K562 (cell line): ENCODE data around the gene GPR148. TPM values are rescaled to one million over a fixed set of nuclear protein-coding genes. Genes with fewer than 3 reads are reported as not detected.

ENCODE experiments used
- ATAC-seq: fragments of 200-7000 bp; cut with Tn5 transposase; 3 replicates; pipeline ENCODE4 v1.9.1; 2020; ENCODE audit warnings: moderate library complexity
- BruUV-seq: library from RNA; stranded (reverse); fragments of 400-500 nt; replicated peaks from 2 replicates; lab custom pipeline; 2021; lab: Mats Ljungman, UMichigan
- CTCF ChIA-PET: fragments of 300-600 bp; formaldehyde crosslinking; extraction: SDS; loops from one replicate; lab custom pipeline; 2021; ENCODE audit warnings: low intra/inter-chr PET ratio; lab: Yijun Ruan, JAX
- POLR2A ChIA-PET: fragments of 300-600, 350-650 bp; sonication (Branson Sonifier 250); formaldehyde crosslinking; extraction: SDS; loops from one replicate; lab custom pipeline; 2021; ENCODE audit warnings: antibody characterized with exemption, inconsistent platforms; lab: Yijun Ruan, JAX
- DNase-seq, 4 experiments: peaks; one replicate each; pipeline versions ENCODE4 v3.0.0 to v3.0.0-alpha.2; 2011 to 2018; ENCODE audit warnings: low spot score in 3 of 4, mixed read lengths in 3 of 4; ENCODE audit errors: extremely low read depth in 1 of 4
- FAIRE-seq: peaks from 2 replicates; lab custom pipeline; 2011; peaks lifted over from hg19 to GRCh38; lab: Jason Lieb, UNC
- H2AFZ ChIP-seq: 2 replicates; pipeline ENCODE4 v1.6.0; 2011; ENCODE audit warnings: low read depth, low read length, control low read depth, inconsistent platforms
- H3K27ac ChIP-seq: fragments of 200-600 bp; 3 replicates; pipeline ENCODE4 v1.8.0; 2011; ENCODE audit warnings: low read depth, mild to moderate bottlenecking, control low read depth, inconsistent platforms, low read length, moderate library complexity, mixed read lengths; ENCODE audit errors: extremely low read depth
- H3K27me3 ChIP-seq, 2 experiments: fragments of 300-600 bp in 1 of 2; 2 replicates in 1 of 2; 3 replicates in 1 of 2; pipeline versions ENCODE4 v1.6.0 to v1.8.0; 2011; ENCODE audit warnings: inconsistent platforms in 2 of 2, low read length in 2 of 2, mild to moderate bottlenecking in 1 of 2, mixed read lengths in 1 of 2, moderate library complexity in 1 of 2; ENCODE audit not compliant: control insufficient read depth in 2 of 2, insufficient read depth in 2 of 2
- H3K36me3 ChIP-seq: fragments of 300-600 bp; 3 replicates; pipeline ENCODE4 v1.8.0; 2011; ENCODE audit warnings: mild to moderate bottlenecking, low read length, inconsistent platforms; ENCODE audit not compliant: control insufficient read depth, insufficient read depth
- H3K4me1 ChIP-seq, 2 experiments: fragments of 200-600 bp in 1 of 2; replicated peaks in 1 of 2; 2 replicates in 1 of 2; 3 replicates in 1 of 2; pipeline versions ENCODE4 v1.5.1 to v1.8.0; 2011; ENCODE audit warnings: inconsistent platforms in 2 of 2, low read length in 2 of 2, mild to moderate bottlenecking in 1 of 2, mixed read lengths in 1 of 2, moderate library complexity in 1 of 2; ENCODE audit not compliant: control insufficient read depth in 2 of 2, insufficient read depth in 2 of 2
- H3K4me2 ChIP-seq: 2 replicates; pipeline ENCODE4 v1.6.1; 2011; ENCODE audit warnings: low read length, control low read depth, inconsistent platforms, mixed read lengths; ENCODE audit not compliant: insufficient read depth
- H3K4me3 ChIP-seq: fragments of 200-600 bp; sonication (generic), shearing (Covaris generic); 2 replicates; pipeline ENCODE4 v1.5.1; 2016; ENCODE audit warnings: control low read depth, inconsistent platforms
- H3K79me2 ChIP-seq: fragments of 200-600 bp; 3 replicates; pipeline ENCODE4 v1.8.0; 2011; ENCODE audit warnings: low read length, inconsistent platforms; ENCODE audit not compliant: control insufficient read depth, insufficient read depth
- H3K9ac ChIP-seq, 2 experiments: 2 replicates each; pipeline versions ENCODE4 v1.6.0 to v1.6.1; 2011; ENCODE audit warnings: low read depth in 2 of 2, low read length in 2 of 2, control low read depth in 1 of 2, inconsistent platforms in 1 of 2, mild to moderate bottlenecking in 1 of 2, mixed read lengths in 1 of 2; ENCODE audit not compliant: insufficient read depth in 1 of 2
- H3K9me1 ChIP-seq: one replicate; pipeline ENCODE4 v1.6.0; 2011; ENCODE audit warnings: inconsistent platforms, mild to moderate bottlenecking, low read length, moderate library complexity; ENCODE audit not compliant: control insufficient read depth, insufficient read depth
- H3K9me3 ChIP-seq: replicated peaks from 2 replicates; pipeline ENCODE4 v1.5.1; 2011; ENCODE audit warnings: low read depth, low read length, inconsistent platforms; ENCODE audit not compliant: control insufficient read depth, insufficient read depth
- H4K20me1 ChIP-seq: replicated peaks from 2 replicates; pipeline ENCODE4 v1.6.1; 2011; ENCODE audit warnings: low read length, inconsistent platforms, mixed read lengths; ENCODE audit not compliant: control insufficient read depth, insufficient read depth
- CHCHD3 ChIP-seq: fragments of 250-450 bp; sonication (Bioruptor Pico); IDR thresholded peaks from 2 replicates; pipeline ENCODE4 v2.1.2; 2022; ENCODE audit warnings: mild to moderate bottlenecking
- EZH2 ChIP-seq: IDR thresholded peaks from 2 replicates; pipeline ENCODE4 v1.6.1; 2012; ENCODE audit warnings: low read depth, mild to moderate bottlenecking, inconsistent platforms, low read length, borderline replicate concordance
- FIP1L1 ChIP-seq: fragments of 200-400 bp; formaldehyde crosslinking; IDR thresholded peaks from 2 replicates; pipeline ENCODE4 v1.6.1; 2018; ENCODE audit warnings: mild to moderate bottlenecking, low read depth, low read length; ENCODE audit not compliant: poor library complexity, severe bottlenecking
- FOXA1 ChIP-seq: fragments of 450-650 bp; IDR thresholded peaks from 2 replicates; pipeline ENCODE4 v1.6.1; 2016; ENCODE audit warnings: mild to moderate bottlenecking, borderline replicate concordance
- HMG20A ChIP-seq: fragments of 450-650 bp; formaldehyde crosslinking; conservative IDR thresholded peaks from 2 replicates; pipeline ENCODE4 v1.4.0; 2020; ENCODE audit warnings: mild to moderate bottlenecking, mixed read lengths
- SMARCC2 ChIP-seq: fragments of 450-650 bp; IDR thresholded peaks from 2 replicates; pipeline ENCODE4 v1.6.1; 2017; ENCODE audit warnings: antibody characterized with exemption, moderate library complexity, mild to moderate bottlenecking, low read depth
- ZNF3 ChIP-seq: fragments of 250-450 bp; sonication (Bioruptor Pico); IDR thresholded peaks from 2 replicates; pipeline ENCODE4 v1.5.0; 2021; ENCODE audit warnings: mild to moderate bottlenecking, moderate library complexity
- ZNF717 ChIP-seq: fragments of 250-450 bp; sonication (Bioruptor Pico); IDR thresholded peaks from 2 replicates; pipeline ENCODE4 v1.5.0; 2021
- WGBS: fragments of 100-300 bp; shearing (Covaris generic); methylation state at CpG from one replicate; pipeline ENCODE4 v1.1.6; 2016; ENCODE audit warnings: low coverage, mixed read lengths; ENCODE audit not compliant: insufficient coverage; ENCODE audit errors: missing lambda C conversion rate; 5-methylcytosine and 5-hydroxymethylcytosine counted together
- in situ Hi-C: fragments of 300-500 bp; cut with MboI; formaldehyde crosslinking; loops from 4 replicates; pipeline ENCODE4 v1.15.0; 2018; ENCODE audit warnings: inconsistent platforms, mixed read lengths
- intact Hi-C: fragments of 100-400 bp; cut with micrococcal nuclease; formaldehyde crosslinking; loops from 2 replicates; pipeline ENCODE4 v1.14.2; 2022
- polyA plus RNA-seq, 8 experiments: library from polyadenylated mRNA; depleted of rRNA in 4 of 8; stranded (reverse) in 5 of 8; unstranded in 3 of 8; fragments of >200 nt; fragmentation: Nextera tagmentation in 2 of 8; fragmentation: Illumina TruSeq in 1 of 8; extraction: Ambion mirVana in 2 of 8; extraction: Trizol in 1 of 8; gene quantifications; 2 replicates each; pipeline versions ENCODE4 v1.2.1 to v1.2.3, GENCODE V29; 2011 to 2014; ENCODE audit warnings: inconsistent platforms in 1 of 8, missing spikeins in 1 of 8
- total RNA-seq, 7 experiments: library from RNA; depleted of rRNA in 6 of 7; stranded (reverse); fragments of >200 nt in 6 of 7; fragmentation: Illumina TruSeq in 2 of 7; extraction: Trizol in 2 of 7; gene quantifications; 2 replicates each; pipeline versions ENCODE4 v1.2.1 to v1.2.3, GENCODE V29; 2011 to 2021; ENCODE audit warnings: low replicate concordance in 1 of 7
- TF ChIP-seq, protein P1 (sequence below): fragments of 450-650 bp; formaldehyde crosslinking; IDR thresholded peaks from 2 replicates; pipeline ENCODE4 v1.4.0; 2020; ENCODE audit warnings: mild to moderate bottlenecking, moderate library complexity

GPR148 gene
- total and polyA plus RNA-seq, 9 of the 15 experiments (the other 6 are each of a cell fraction or from before 2014, with no cell fraction given) = not detected

DNA sequence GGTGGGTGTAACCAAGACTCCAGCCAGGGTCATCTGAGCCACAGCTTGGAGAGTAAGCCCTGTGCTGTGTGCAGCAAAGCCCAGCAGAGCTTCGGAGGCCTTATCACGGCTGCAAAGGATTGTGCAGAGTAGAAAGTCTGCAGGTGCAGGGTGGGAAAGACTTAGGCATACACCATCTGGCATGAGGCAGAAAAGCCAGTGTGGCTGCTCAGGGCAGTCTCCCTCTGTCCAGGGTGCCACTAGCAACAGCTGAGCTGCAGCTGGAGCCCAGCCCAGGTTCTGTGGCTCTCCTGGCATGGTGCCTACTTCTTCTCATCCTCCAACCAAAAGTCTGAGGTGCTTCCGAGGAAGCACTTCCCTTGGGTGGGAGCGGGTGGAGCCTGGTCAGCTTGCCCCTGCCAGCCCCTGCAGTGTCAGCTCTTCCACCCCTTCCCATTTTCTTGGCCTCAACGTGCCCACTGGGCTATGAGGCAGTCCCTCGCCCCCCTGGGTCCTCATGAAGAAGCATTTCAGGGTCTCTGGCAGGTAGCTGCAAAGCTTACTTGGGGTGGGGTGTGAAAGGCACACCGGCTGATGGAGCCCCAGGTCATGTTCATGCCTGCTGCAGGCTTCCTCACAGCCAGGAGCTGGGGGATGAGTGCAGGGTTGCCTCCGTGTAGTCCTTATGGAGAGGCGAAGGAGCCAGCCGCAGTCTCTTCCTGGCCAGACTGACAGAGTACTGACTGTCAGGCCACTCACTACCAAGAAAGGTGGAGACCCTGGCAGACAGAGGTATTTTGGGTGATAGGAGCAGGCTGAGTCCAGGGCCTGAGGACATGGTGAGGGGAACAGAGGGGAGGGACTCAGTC, 31.3 kb downstream of the GPR148 start:
- CTCF ChIA-PET = no interaction called here
- POLR2A ChIA-PET = interaction anchor here (0.6 to 1.1 kb wide), 2 partner anchors 11 to 60 kb away, joined by 3 read pairs; no protein-coding TSS in a partner anchor

More for the DNA sequence above, 31.3 kb downstream of the GPR148 start:
- intact Hi-C loops = no loop called here
- in situ Hi-C loops = no loop called here
- Histone ChIP-seq H3K9me1 (no peaks in the 10 kb centered on the region), H3K9ac (no peak overlapping the region), H3K27me3 (peaks cover 5 to 70% of the 10 kb centered on the region in 2 experiments), H3K4me2 (no peak overlapping the region)
- no TSS peak for BruUV-seq
- TF ChIP-seq ZNF3 (CRISPR knock-in tag) = no peak
- TF ChIP-seq, protein P1, sequence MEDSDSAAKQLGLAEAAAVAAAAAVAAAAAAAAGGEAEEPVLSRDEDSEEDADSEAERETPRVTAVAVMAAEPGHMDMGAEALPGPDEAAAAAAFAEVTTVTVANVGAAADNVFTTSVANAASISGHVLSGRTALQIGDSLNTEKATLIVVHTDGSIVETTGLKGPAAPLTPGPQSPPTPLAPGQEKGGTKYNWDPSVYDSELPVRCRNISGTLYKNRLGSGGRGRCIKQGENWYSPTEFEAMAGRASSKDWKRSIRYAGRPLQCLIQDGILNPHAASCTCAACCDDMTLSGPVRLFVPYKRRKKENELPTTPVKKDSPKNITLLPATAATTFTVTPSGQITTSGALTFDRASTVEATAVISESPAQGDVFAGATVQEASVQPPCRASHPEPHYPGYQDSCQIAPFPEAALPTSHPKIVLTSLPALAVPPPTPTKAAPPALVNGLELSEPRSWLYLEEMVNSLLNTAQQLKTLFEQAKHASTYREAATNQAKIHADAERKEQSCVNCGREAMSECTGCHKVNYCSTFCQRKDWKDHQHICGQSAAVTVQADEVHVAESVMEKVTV (CRISPR knock-in tag) = no peak
- TF ChIP-seq CHCHD3 (CRISPR knock-in tag) = no peak
- TF ChIP-seq FOXA1 = no peak
- no peak for TF ChIP-seq HMG20A (CRISPR knock-in tag)
- TF ChIP-seq EZH2 = no peak
- TF ChIP-seq FIP1L1 = no peak
- TF ChIP-seq SMARCC2 = no peak
- TF ChIP-seq ZNF717 (CRISPR knock-in tag) = no peak
- TF ChIP-seq, all 486 proteins: peak for 0
- ATAC-seq (no peak), FAIRE-seq (no peak), DNase-seq (no peak)
- peaks cover 0 to 12% of the 10 kb centered on the region in 2 experiments; a peak in 2 of 5 replicates for H3K4me1 ChIP-seq
- H3K4me3 ChIP-seq = no peak overlapping the region
- no peaks in the 10 kb centered on the region for H3K79me2 ChIP-seq
- H3K36me3 ChIP-seq = no peaks in the 10 kb centered on the region
- 0% methylated on average over 8 of the region's 10 CpGs for WGBS
- no peaks in the 10 kb centered on the region; the same call in 1 of the 2 replicates for H4K20me1 ChIP-seq
- no peak overlapping the region for H3K27ac ChIP-seq
- H3K9me3 ChIP-seq = no peaks in the 10 kb centered on the region
- no peak overlapping the region for H2AFZ ChIP-seq
